ENCODE measurements around the gene OST4.

- TF ChIP-seq CTCF (IDR thresholded peaks at IDR 0.05; ENCODE audit: low read depth, low read length) (no peak), EZH2phosphoT487 (IDR thresholded peaks at IDR 0.05; ENCODE audit: low read depth) (no peak)
Measured at GRCh38 chr2:27058210-27058609, 13.2 kb downstream of the OST4 start.
